ENCODE results near the gene CXADR.

- TF ChIP-seq CTCF (IDR thresholded peaks at IDR 0.05) (no peak), POLR2A (IDR thresholded peaks at IDR 0.05) (no peak)
Measured at GRCh38 chr21:17536381-17536780, 23.5 kb downstream of the CXADR start.

Data from breast epithelium (tissue), 3 donors.